Measurements from ENCODE around the gene NMU. TPM values are rescaled to one million over a fixed set of nuclear protein-coding genes. Genes with fewer than 3 reads are reported as not detected.

NMU gene
- total RNA-seq, 1 experiment from 2014 or later = 22.6 TPM

- Histone ChIP-seq H3K9me3 (ENCODE audit: insufficient read depth, low read depth) (no peaks in the 10 kb centered on the region; the same call in 1 of the 2 replicates), H3K4me3 (peak overlapping the region; percentile 58; the same call in 1 of the 2 replicates), H3F3A (ENCODE audit: insufficient read depth, low read depth) (peaks cover 37% of the 10 kb centered on the region), H3K79me2 (ENCODE audit: low read depth) (peaks cover 32% of the 10 kb centered on the region), H2AFZ (peak overlapping the region; percentile 90; the same call in 1 of the 2 replicates), H3K27ac (peak overlapping the region; percentile 80), H3K27me3 (ENCODE audit: insufficient read depth, low read depth) (no peaks in the 10 kb centered on the region), H3K36me3 (ENCODE audit: low read depth) (no peaks in the 10 kb centered on the region), H4K20me1 (ENCODE audit: insufficient read depth) (no peaks in the 10 kb centered on the region; the same call in 1 of the 2 replicates), H3K4me2 (0 out of 2 replicates have a peak overlapping the region, but pooled peaks have one; percentile 86), H3K4me1 (replicated peaks; ENCODE audit: insufficient read depth) (peaks cover 41% of the 10 kb centered on the region), H3K9me2 (ENCODE audit: insufficient read depth) (no peaks in the 10 kb centered on the region)
- CTCF ChIA-PET = interaction anchor here (0.7 to 1.1 kb wide), 2 partner anchors 46 to 187 kb away, joined by 3 to 4 read pairs; partner anchors contain the start of gene PDCL2
- no TSS peak for BruUV-seq (replicated peaks)
- intact Hi-C loops (cut with micrococcal nuclease; ENCODE audit: unreplicated experiment) = loop anchor here (2.0 to 10.0 kb wide), 5 partner anchors 91 to 306 kb away; partner anchors contain the start of genes EXOC1, NMU and SRD5A3
- POLR2A ChIA-PET (ENCODE audit: unreplicated experiment) = interaction anchor here (0.5 kb wide), 1 partner anchor 252 kb away, joined by 3 read pairs; no protein-coding TSS in a partner anchor
- DNase-seq = no peak
- TF ChIP-seq CTCF (conservative IDR thresholded peaks at IDR 0.05) (no peak), EZH2 (IDR thresholded peaks at IDR 0.05; ENCODE audit: low read depth) (no peak)
These were observed 89.7 kb downstream of the NMU start for GRCh38 chr4:55546506-55546755.

- H3K4me2 ChIP-seq = peak overlapping the region; percentile 91
- peak; percentile 42 to 64 for DNase-seq
- peak overlapping the region; percentile 75 for H3K4me3 ChIP-seq
- TF ChIP-seq EZH2 (IDR thresholded peaks at IDR 0.05; ENCODE audit: low read depth) (no peak), CTCF (conservative IDR thresholded peaks at IDR 0.05) (no peak)
- no peaks in the 10 kb centered on the region for H3K9me2 ChIP-seq (ENCODE audit: insufficient read depth)
- H3K36me3 ChIP-seq (ENCODE audit: low read depth) = no peaks in the 10 kb centered on the region
- H2AFZ ChIP-seq = peak overlapping the region; percentile 81
- POLR2A ChIA-PET (ENCODE audit: unreplicated experiment) = interaction anchor here (0.5 to 0.7 kb wide), 2 partner anchors 152 to 252 kb away, joined by 3 to 7 read pairs; no protein-coding TSS in a partner anchor
- intact Hi-C loops (cut with micrococcal nuclease; ENCODE audit: unreplicated experiment) = loop anchor here (2.0 to 10.0 kb wide), 5 partner anchors 91 to 307 kb away; partner anchors contain the start of genes EXOC1, NMU and SRD5A3
- CTCF ChIA-PET = interaction anchor here (0.7 to 1.1 kb wide), 3 partner anchors 46 to 188 kb away, joined by 3 to 4 read pairs (median 3); partner anchors contain the start of gene PDCL2
- peaks cover 37% of the 10 kb centered on the region for H3F3A ChIP-seq (ENCODE audit: insufficient read depth, low read depth)
- no peaks in the 10 kb centered on the region; the same call in 1 of the 2 replicates for H4K20me1 ChIP-seq (ENCODE audit: insufficient read depth)
- H3K27ac ChIP-seq = peak overlapping the region; percentile 74
- no peaks in the 10 kb centered on the region; the same call in 1 of the 2 replicates for H3K9me3 ChIP-seq (ENCODE audit: insufficient read depth, low read depth)
- H3K4me1 ChIP-seq (replicated peaks; ENCODE audit: insufficient read depth) = peaks cover 41% of the 10 kb centered on the region
- no peaks in the 10 kb centered on the region for H3K27me3 ChIP-seq (ENCODE audit: insufficient read depth, low read depth)
- no TSS peak for BruUV-seq (replicated peaks)
- peaks cover 37% of the 10 kb centered on the region for H3K79me2 ChIP-seq (ENCODE audit: low read depth)
These were observed 90.2 kb downstream of the NMU start for GRCh38 chr4:55545641-55546505.

Other genes with a start within 250 kb of the NMU start
- gene TMEM165, start 240.3 kb downstream of the NMU start, total RNA-seq (2021) = 61.4 and 61.8 TPM in 2 replicates
- gene CLOCK, start 89.4 kb downstream of the NMU start, total RNA-seq (2021) = 13.3 and 19.4 TPM in 2 replicates
- not detected in 2 replicates for gene PDCL2, start 44.1 kb downstream of the NMU start, total RNA-seq (2021)
- not detected in 2 replicates for gene EXOC1L, start 183.5 kb upstream of the NMU start, total RNA-seq (2021)
- 23.1 and 27.1 TPM in 2 replicates for gene EXOC1, start 217.3 kb upstream of the NMU start, total RNA-seq (2021)